ENCODE results near the gene ANTXR1.

ANTXR1 gene

GRCh38 chr2:69214898-69215297, 201.9 kb downstream of the ANTXR1 start:
- Histone ChIP-seq H3K4me3 (ENCODE audit: low read depth, low read length) (no peak overlapping the region), H3K27ac (no peak overlapping the region), H3K9me3 (ENCODE audit: severe bottlenecking) (no peaks in the 10 kb centered on the region), H3K27me3 (ENCODE audit: insufficient read depth, low read depth, severe bottlenecking) (no peaks in the 10 kb centered on the region), H3K36me3 (no peaks in the 10 kb centered on the region; the same call in 1 of the 2 replicates)
- DNase-seq, result no peak
- TF ChIP-seq CTCF (IDR thresholded peaks at IDR 0.05; ENCODE audit: low read depth, low read length), result no peak

DNA sequence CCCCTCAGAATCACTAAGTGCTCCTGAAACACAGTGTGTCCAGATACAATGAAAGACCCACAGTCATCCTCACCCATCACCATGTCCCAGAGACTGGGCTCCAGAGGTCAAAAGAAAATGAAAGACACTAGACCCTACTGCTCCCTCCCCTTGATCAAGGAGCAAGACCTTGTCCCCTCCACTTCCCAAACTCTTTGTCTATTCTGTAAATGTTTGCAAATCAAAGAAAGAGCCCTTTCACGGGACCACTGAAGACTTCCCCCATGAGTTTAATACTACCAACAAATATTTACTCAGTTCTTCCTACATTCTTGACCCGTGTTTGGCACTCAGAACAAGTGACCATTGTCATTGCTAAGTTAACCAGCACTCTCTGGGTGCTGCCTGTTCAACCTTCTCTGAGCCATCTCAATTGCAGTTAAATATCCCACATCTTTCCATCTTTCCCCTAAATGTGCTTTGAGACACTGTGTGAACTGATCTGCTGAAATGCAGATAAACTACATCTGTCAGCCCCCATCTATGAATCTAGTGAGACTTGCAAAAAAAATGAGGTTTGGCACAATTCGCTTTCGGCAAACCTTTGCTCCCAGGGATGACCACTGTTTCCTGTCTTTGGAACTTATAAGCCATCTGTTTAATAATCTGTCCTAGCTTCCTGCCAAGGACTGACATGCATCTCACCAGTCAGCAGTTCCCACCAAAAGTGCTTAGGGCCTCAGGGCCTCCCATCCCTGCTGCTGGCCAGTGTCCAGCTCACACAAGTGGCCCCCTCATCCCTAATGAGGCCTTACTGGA, 203.8 kb downstream of the ANTXR1 start:
- Histone ChIP-seq H3K27ac (no peak overlapping the region), H3K9me3 (ENCODE audit: severe bottlenecking) (no peaks in the 10 kb centered on the region), H3K27me3 (ENCODE audit: insufficient read depth, low read depth, severe bottlenecking) (no peaks in the 10 kb centered on the region), H3K36me3 (no peaks in the 10 kb centered on the region; the same call in 1 of the 2 replicates), H3K4me3 (ENCODE audit: low read depth, low read length) (no peak overlapping the region)
- TF ChIP-seq CTCF (IDR thresholded peaks at IDR 0.05; ENCODE audit: low read depth, low read length), result no peak
- DNase-seq, result no peak

- Histone ChIP-seq H3K27me3 (ENCODE audit: insufficient read depth, low read depth, severe bottlenecking) (no peaks in the 10 kb centered on the region), H3K4me3 (ENCODE audit: low read depth, low read length) (no peak overlapping the region), H3K36me3 (no peaks in the 10 kb centered on the region; the same call in 1 of the 2 replicates), H3K27ac (no peak overlapping the region), H3K9me3 (ENCODE audit: severe bottlenecking) (no peaks in the 10 kb centered on the region)
- no peak for TF ChIP-seq CTCF (IDR thresholded peaks at IDR 0.05; ENCODE audit: low read depth, low read length)
- DNase-seq, result no peak
Observed at GRCh38 chr2:69217333-69218080, 204.5 kb downstream of the ANTXR1 start.

DNA sequence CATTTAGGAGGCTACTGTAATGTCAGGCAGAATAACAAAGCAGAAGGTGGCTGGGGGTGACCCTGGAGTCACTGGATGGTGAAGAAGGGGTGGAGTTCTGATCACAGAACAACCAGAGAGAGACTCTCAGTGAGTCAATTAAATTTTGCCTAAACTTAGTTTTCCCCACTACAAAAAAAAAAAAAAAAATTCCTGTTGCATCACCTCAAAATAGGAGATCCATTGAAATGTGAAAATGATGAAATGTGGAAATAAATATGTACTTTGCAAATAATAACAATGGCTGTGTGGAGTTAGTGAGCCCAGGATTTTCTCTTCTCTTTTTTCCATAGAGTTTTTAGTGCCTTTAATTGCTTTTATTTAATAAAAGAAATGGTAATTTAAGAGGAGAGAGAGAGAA, 208.5 kb downstream of the ANTXR1 start:
- TF ChIP-seq CTCF (IDR thresholded peaks at IDR 0.05; ENCODE audit: low read depth, low read length), result no peak
- Histone ChIP-seq H3K4me3 (ENCODE audit: low read depth, low read length) (no peak overlapping the region), H3K27ac (no peak overlapping the region), H3K36me3 (no peaks in the 10 kb centered on the region), H3K9me3 (ENCODE audit: severe bottlenecking) (no peaks in the 10 kb centered on the region), H3K27me3 (ENCODE audit: insufficient read depth, low read depth, severe bottlenecking) (no peaks in the 10 kb centered on the region)
- DNase-seq, result no peak

DNA sequence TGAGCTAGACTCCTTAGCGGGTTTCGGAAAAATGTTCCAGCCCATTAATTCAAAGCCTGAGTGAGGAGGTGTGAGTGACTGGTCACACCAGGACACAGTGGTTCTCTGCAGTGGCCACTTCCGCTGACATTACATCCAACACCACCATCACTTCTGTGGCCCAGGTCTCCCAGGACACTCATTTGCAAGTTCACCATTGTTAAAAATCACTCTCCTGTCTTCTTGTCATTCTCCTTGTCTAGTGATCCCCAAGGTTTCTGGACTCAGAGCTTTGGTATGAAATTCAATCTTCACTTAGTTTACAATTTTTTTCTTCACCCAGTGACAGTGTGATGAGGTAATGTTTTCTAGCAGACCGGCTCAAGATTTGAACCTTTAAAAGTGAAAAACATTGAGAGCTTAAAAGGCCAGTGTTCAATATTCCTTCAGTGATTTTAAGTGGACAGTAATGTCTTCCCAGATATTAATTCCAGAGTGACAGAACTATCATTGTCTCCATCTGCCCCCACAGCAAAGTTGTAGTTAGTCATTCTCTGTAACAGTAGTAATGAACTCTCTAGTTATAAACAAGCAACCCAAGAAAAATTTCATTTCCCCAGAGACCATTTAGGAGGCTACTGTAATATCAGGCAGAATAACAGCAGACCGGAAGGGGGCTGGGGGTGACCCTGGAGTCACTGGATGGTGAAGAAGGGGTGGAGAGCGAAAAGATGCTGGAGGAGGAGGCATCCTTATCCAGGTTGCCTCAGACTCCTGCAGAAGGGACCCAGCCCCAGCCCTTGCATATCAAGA, 209.2 kb downstream of the ANTXR1 start:
- no peak overlapping the region for H3K27ac ChIP-seq
- no peak for TF ChIP-seq CTCF (IDR thresholded peaks at IDR 0.05; ENCODE audit: low read depth, low read length)
- H3K27me3 ChIP-seq (ENCODE audit: insufficient read depth, low read depth, severe bottlenecking), result no peaks in the 10 kb centered on the region
- H3K4me3 ChIP-seq (ENCODE audit: low read depth, low read length), result no peak overlapping the region
- H3K36me3 ChIP-seq, result no peaks in the 10 kb centered on the region
- H3K9me3 ChIP-seq (ENCODE audit: severe bottlenecking), result no peaks in the 10 kb centered on the region
- no peak for DNase-seq
